ENCODE measurements around the gene PIN4.
A peak's percentile ranks its signal among the peaks of the same experiment; 100 is the strongest.

The PIN4 gene

GRCh38 chrX:72142094-72142793 is 39.3 kb upstream of the PIN4 start:
- peaks cover 0 to 37% (median 0%) of the 10 kb centered on the region in 5 experiments for H3K27me3 ChIP-seq (replicated peaks in 2 of 5; ENCODE audit: control insufficient read depth in 4 of 5, insufficient read depth in 5 of 5, low read length in 4 of 5)
- peaks cover 0 to 29% (median 15%) of the 10 kb centered on the region in 4 experiments for H3K36me3 ChIP-seq (ENCODE audit: control insufficient read depth in 4 of 4, insufficient read depth in 4 of 4, low read length in 3 of 4)
- WGBS (ENCODE audit: insufficient coverage), result 20% methylated on average over 1 of the region's 8 CpGs
- no peaks in the 10 kb centered on the region for H3K9me3 ChIP-seq (ENCODE audit: control extremely low read depth in 1 of 5, control insufficient read depth in 4 of 5, insufficient read depth in 2 of 5, low read depth in 1 of 5, low read length in 4 of 5)
- no peak overlapping the region for H3K4me3 ChIP-seq (ENCODE audit: control insufficient read depth in 1 of 7, extremely low read depth in 1 of 7, insufficient read depth in 4 of 7, low read depth in 2 of 7, low read length in 6 of 7)
- no peak overlapping the region for H3K27ac ChIP-seq (ENCODE audit: insufficient read depth in 1 of 2, low read depth in 1 of 2, low read length in 2 of 2, poor library complexity in 1 of 2, severe bottlenecking in 2 of 2)
- POLR2A ChIA-PET, result interaction anchor here (0.7 kb wide), 1 partner anchor 10 kb away, joined by 4 read pairs; the partner anchor contains the start of gene RTL5
- DNase-seq, result peak in 2 of 3 donors; percentile 36 to 47
- H3K4me1 ChIP-seq (ENCODE audit: control extremely low read depth in 1 of 4, control insufficient read depth in 4 of 4, insufficient read depth in 4 of 4, low read length in 3 of 4), result peaks cover 0 to 6% (median 2%) of the 10 kb centered on the region in 4 experiments
- CTCF ChIA-PET, result interaction anchor here (0.6 to 1.4 kb wide), 2 partner anchors 10 to 15 kb away, joined by 3 to 5 read pairs; no protein-coding TSS in a partner anchor

- H3K36me3 ChIP-seq (ENCODE audit: control insufficient read depth in 4 of 4, insufficient read depth in 4 of 4, low read length in 3 of 4), result peaks cover 0 to 28% (median 15%) of the 10 kb centered on the region in 4 experiments
- CTCF ChIA-PET, result no interaction called here
- H3K27ac ChIP-seq (ENCODE audit: insufficient read depth in 1 of 2, low read depth in 1 of 2, low read length in 2 of 2, poor library complexity in 1 of 2, severe bottlenecking in 2 of 2), result no peak overlapping the region
- no peaks in the 10 kb centered on the region for H3K9me3 ChIP-seq (ENCODE audit: control extremely low read depth in 1 of 5, control insufficient read depth in 4 of 5, insufficient read depth in 2 of 5, low read depth in 1 of 5, low read length in 4 of 5)
- peaks cover 0 to 6% (median 2%) of the 10 kb centered on the region in 4 experiments for H3K4me1 ChIP-seq (ENCODE audit: control extremely low read depth in 1 of 4, control insufficient read depth in 4 of 4, insufficient read depth in 4 of 4, low read length in 3 of 4)
- POLR2A ChIA-PET, result no interaction called here
- H3K4me3 ChIP-seq (ENCODE audit: control insufficient read depth in 1 of 7, extremely low read depth in 1 of 7, insufficient read depth in 4 of 7, low read depth in 2 of 7, low read length in 6 of 7), result no peak overlapping the region
- peaks cover 0 to 41% (median 0%) of the 10 kb centered on the region in 5 experiments for H3K27me3 ChIP-seq (replicated peaks in 2 of 5; ENCODE audit: control insufficient read depth in 4 of 5, insufficient read depth in 5 of 5, low read length in 4 of 5)
- 73% methylated on average over 8 of the region's 11 CpGs for WGBS (ENCODE audit: insufficient coverage)
- peak in 1 of 3 donors; percentile 15 for DNase-seq
Observed at GRCh38 chrX:72142794-72143608, 38.6 kb upstream of the PIN4 start.

- Histone ChIP-seq H3K27ac (ENCODE audit: insufficient read depth in 1 of 2, low read depth in 1 of 2, low read length in 2 of 2, poor library complexity in 1 of 2, severe bottlenecking in 2 of 2) (no peak overlapping the region), H3K4me1 (ENCODE audit: control extremely low read depth in 1 of 4, control insufficient read depth in 4 of 4, insufficient read depth in 4 of 4, low read length in 3 of 4) (peaks cover 0 to 6% (median 2%) of the 10 kb centered on the region in 4 experiments), H3K9me3 (ENCODE audit: control extremely low read depth in 1 of 5, control insufficient read depth in 4 of 5, insufficient read depth in 2 of 5, low read depth in 1 of 5, low read length in 4 of 5) (no peaks in the 10 kb centered on the region), H3K27me3 (replicated peaks in 2 of 5; ENCODE audit: control insufficient read depth in 4 of 5, insufficient read depth in 5 of 5, low read length in 4 of 5) (peaks cover 0 to 42% (median 0%) of the 10 kb centered on the region in 5 experiments), H3K36me3 (ENCODE audit: control insufficient read depth in 4 of 4, insufficient read depth in 4 of 4, low read length in 3 of 4) (peaks cover 0 to 23% (median 12%) of the 10 kb centered on the region in 4 experiments), H3K4me3 (ENCODE audit: control insufficient read depth in 1 of 7, extremely low read depth in 1 of 7, insufficient read depth in 4 of 7, low read depth in 2 of 7, low read length in 6 of 7) (no peak overlapping the region)
- ChIA-PET CTCF (no interaction called here), POLR2A (no interaction called here)
- 75% methylated on average over 2 of the region's 2 CpGs for WGBS (ENCODE audit: insufficient coverage)
- no peak for DNase-seq
Observed at GRCh38 chrX:72143609-72143907, 38.0 kb upstream of the PIN4 start.

- WGBS (ENCODE audit: insufficient coverage), result no CpG with 5 or more reads among the region's 2 CpGs
- Histone ChIP-seq H3K4me3 (ENCODE audit: control insufficient read depth in 1 of 7, extremely low read depth in 1 of 7, insufficient read depth in 4 of 7, low read depth in 2 of 7, low read length in 6 of 7) (no peak overlapping the region), H3K27me3 (replicated peaks in 2 of 5; ENCODE audit: control insufficient read depth in 4 of 5, insufficient read depth in 5 of 5, low read length in 4 of 5) (peaks cover 0 to 31% (median 0%) of the 10 kb centered on the region in 5 experiments), H3K36me3 (ENCODE audit: control insufficient read depth in 4 of 4, insufficient read depth in 4 of 4, low read length in 3 of 4) (peaks cover 0 to 8% (median 2%) of the 10 kb centered on the region in 4 experiments), H3K27ac (ENCODE audit: insufficient read depth in 1 of 2, low read depth in 1 of 2, low read length in 2 of 2, poor library complexity in 1 of 2, severe bottlenecking in 2 of 2) (no peak overlapping the region), H3K9me3 (ENCODE audit: control extremely low read depth in 1 of 5, control insufficient read depth in 4 of 5, insufficient read depth in 2 of 5, low read depth in 1 of 5, low read length in 4 of 5) (no peaks in the 10 kb centered on the region), H3K4me1 (ENCODE audit: control extremely low read depth in 1 of 4, control insufficient read depth in 4 of 4, insufficient read depth in 4 of 4, low read length in 3 of 4) (peaks cover 0 to 6% (median 2%) of the 10 kb centered on the region in 4 experiments)
- POLR2A ChIA-PET, result no interaction called here
- CTCF ChIA-PET, result interaction anchor here (0.6 kb wide), 1 partner anchor 131 kb away, joined by 3 read pairs; no protein-coding TSS in a partner anchor
- DNase-seq, result no peak
Observed at GRCh38 chrX:72145181-72145580, 36.4 kb upstream of the PIN4 start.

DNA sequence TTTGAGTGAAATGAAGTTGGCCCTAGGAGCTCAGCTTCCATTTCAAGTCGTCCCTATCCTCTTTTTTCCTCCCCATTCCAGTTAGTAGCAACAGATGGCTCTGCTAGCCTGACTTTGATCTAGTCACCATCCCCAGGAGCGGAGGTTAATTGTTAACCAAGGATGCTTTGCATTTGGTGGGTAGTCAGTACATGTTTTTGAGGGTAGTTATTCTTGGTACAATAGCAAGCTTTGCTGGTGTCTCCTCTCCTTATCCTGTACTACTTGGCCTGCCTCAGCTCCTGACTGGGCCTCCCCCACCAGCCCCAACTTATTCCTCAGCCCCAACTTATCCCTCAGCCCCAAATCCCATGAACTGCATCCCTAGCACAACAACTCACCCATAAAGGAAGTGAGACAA is 35.0 kb upstream of the PIN4 start:
- no peak for DNase-seq
- Histone ChIP-seq H3K27me3 (replicated peaks in 2 of 5; ENCODE audit: control insufficient read depth in 4 of 5, insufficient read depth in 5 of 5, low read length in 4 of 5) (peaks cover 0 to 31% (median 0%) of the 10 kb centered on the region in 5 experiments), H3K36me3 (ENCODE audit: control insufficient read depth in 4 of 4, insufficient read depth in 4 of 4, low read length in 3 of 4) (peaks cover 0 to 4% (median 0%) of the 10 kb centered on the region in 4 experiments), H3K27ac (ENCODE audit: insufficient read depth in 1 of 2, low read depth in 1 of 2, low read length in 2 of 2, poor library complexity in 1 of 2, severe bottlenecking in 2 of 2) (no peak overlapping the region), H3K4me1 (ENCODE audit: control extremely low read depth in 1 of 4, control insufficient read depth in 4 of 4, insufficient read depth in 4 of 4, low read length in 3 of 4) (peaks cover 0 to 6% (median 2%) of the 10 kb centered on the region in 4 experiments), H3K4me3 (ENCODE audit: control insufficient read depth in 1 of 7, extremely low read depth in 1 of 7, insufficient read depth in 4 of 7, low read depth in 2 of 7, low read length in 6 of 7) (no peak overlapping the region), H3K9me3 (ENCODE audit: control extremely low read depth in 1 of 5, control insufficient read depth in 4 of 5, insufficient read depth in 2 of 5, low read depth in 1 of 5, low read length in 4 of 5) (no peaks in the 10 kb centered on the region)
- no CpG with 5 or more reads among the region's 2 CpGs for WGBS (ENCODE audit: insufficient coverage)
- ChIA-PET CTCF (no interaction called here), POLR2A (no interaction called here)

DNA sequence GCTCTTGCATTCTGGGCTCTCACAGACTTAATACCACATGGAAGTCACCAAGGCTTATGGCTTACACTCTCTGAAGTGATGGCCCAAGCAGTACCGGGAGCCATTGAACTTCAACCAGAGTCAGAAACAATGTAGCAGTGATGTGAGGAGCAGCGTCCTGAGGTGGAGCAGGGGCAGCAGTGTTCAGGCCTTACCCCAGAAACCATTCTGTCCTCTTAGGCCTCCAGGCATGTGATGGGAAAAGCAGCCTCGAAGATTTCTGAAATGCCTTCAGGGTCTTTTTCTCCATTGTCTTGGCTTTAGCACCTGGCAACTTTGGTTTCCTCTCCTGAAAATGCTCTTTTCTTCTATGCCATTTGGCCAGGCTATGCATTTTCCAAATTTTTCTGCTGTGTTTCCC is 22.8 kb upstream of the PIN4 start:
- Histone ChIP-seq H3K27me3 (replicated peaks in 2 of 5; ENCODE audit: control insufficient read depth in 4 of 5, insufficient read depth in 5 of 5, low read length in 4 of 5) (peaks cover 0 to 12% (median 0%) of the 10 kb centered on the region in 5 experiments), H3K9me3 (ENCODE audit: control extremely low read depth in 1 of 5, control insufficient read depth in 4 of 5, insufficient read depth in 2 of 5, low read depth in 1 of 5, low read length in 4 of 5) (peaks cover 0 to 17% (median 3%) of the 10 kb centered on the region in 5 experiments), H3K4me1 (ENCODE audit: control extremely low read depth in 1 of 4, control insufficient read depth in 4 of 4, insufficient read depth in 4 of 4, low read length in 3 of 4) (no peaks in the 10 kb centered on the region), H3K36me3 (ENCODE audit: control insufficient read depth in 4 of 4, insufficient read depth in 4 of 4, low read length in 3 of 4) (no peaks in the 10 kb centered on the region), H3K27ac (ENCODE audit: insufficient read depth in 1 of 2, low read depth in 1 of 2, low read length in 2 of 2, poor library complexity in 1 of 2, severe bottlenecking in 2 of 2) (no peak overlapping the region), H3K4me3 (ENCODE audit: control insufficient read depth in 1 of 7, extremely low read depth in 1 of 7, insufficient read depth in 4 of 7, low read depth in 2 of 7, low read length in 6 of 7) (no peak overlapping the region)
- CTCF ChIA-PET, result no interaction called here
- WGBS (ENCODE audit: insufficient coverage), result 100% methylated on average over 3 of the region's 3 CpGs
- DNase-seq, result no peak
- POLR2A ChIA-PET, result interaction anchor here (0.6 kb wide), 1 partner anchor 133 kb away, joined by 4 read pairs; no protein-coding TSS in a partner anchor

GRCh38 chrX:72159769-72160168 is 21.8 kb upstream of the PIN4 start:
- Histone ChIP-seq H3K9me3 (ENCODE audit: control extremely low read depth in 1 of 5, control insufficient read depth in 4 of 5, insufficient read depth in 2 of 5, low read depth in 1 of 5, low read length in 4 of 5) (peaks cover 0 to 14% (median 3%) of the 10 kb centered on the region in 5 experiments), H3K27ac (ENCODE audit: insufficient read depth in 1 of 2, low read depth in 1 of 2, low read length in 2 of 2, poor library complexity in 1 of 2, severe bottlenecking in 2 of 2) (no peak overlapping the region), H3K36me3 (ENCODE audit: control insufficient read depth in 4 of 4, insufficient read depth in 4 of 4, low read length in 3 of 4) (no peaks in the 10 kb centered on the region), H3K27me3 (replicated peaks in 2 of 5; ENCODE audit: control insufficient read depth in 4 of 5, insufficient read depth in 5 of 5, low read length in 4 of 5) (peaks cover 0 to 12% (median 0%) of the 10 kb centered on the region in 5 experiments), H3K4me3 (ENCODE audit: control insufficient read depth in 1 of 7, extremely low read depth in 1 of 7, insufficient read depth in 4 of 7, low read depth in 2 of 7, low read length in 6 of 7) (no peak overlapping the region), H3K4me1 (ENCODE audit: control extremely low read depth in 1 of 4, control insufficient read depth in 4 of 4, insufficient read depth in 4 of 4, low read length in 3 of 4) (no peaks in the 10 kb centered on the region)
- POLR2A ChIA-PET, result no interaction called here
- DNase-seq, result no peak
- WGBS (ENCODE audit: insufficient coverage), result 83% methylated on average over 8 of the region's 10 CpGs
- CTCF ChIA-PET, result no interaction called here

All from common myeloid progenitor, CD34-positive (primary cell).